ENCODE data around the gene XRCC4.

GRCh38 chr5:83277953-83278352 is 200.6 kb downstream of the XRCC4 start:
- TF ChIP-seq TARDBP (IDR thresholded peaks at IDR 0.05) (no peak), SUZ12 (IDR thresholded peaks at IDR 0.05) (no peak), CTBP1 (IDR thresholded peaks at IDR 0.05; ENCODE audit: borderline replicate concordance) (no peak), FOXM1 (IDR thresholded peaks at IDR 0.05; ENCODE audit: borderline replicate concordance) (no peak), HDGF (IDR thresholded peaks at IDR 0.05; ENCODE audit: borderline replicate concordance) (no peak), ARNT (IDR thresholded peaks at IDR 0.05) (no peak)
